PFSK-1 (cell line): ENCODE data around the gene DCAF17.

Experiments
- POLR2AphosphoS5 ChIP-seq: IDR thresholded peaks from 2 replicates; pipeline ENCODE4 v1.6.1; 2012; ENCODE audit warnings: low read depth, mild to moderate bottlenecking, control low read depth, low read length, moderate library complexity
- REST ChIP-seq, 2 experiments: IDR thresholded peaks; 2 replicates each; pipeline versions ENCODE4 v1.6.1 to v1.8.0; 2011 to 2012; ENCODE audit warnings: low read depth in 2 of 2, low read length in 2 of 2, control low read depth in 1 of 2, inconsistent platforms in 1 of 2, mild to moderate bottlenecking in 1 of 2, moderate library complexity in 1 of 2; ENCODE audit not compliant: insufficient read depth in 1 of 2
- SIN3A ChIP-seq: IDR thresholded peaks from 2 replicates; pipeline ENCODE4 v1.6.1; 2012; ENCODE audit warnings: mild to moderate bottlenecking, low read length, moderate library complexity, borderline replicate concordance; ENCODE audit not compliant: insufficient read depth

GRCh38 chr2:171389325-171389724 is 44.7 kb upstream of the DCAF17 start:
- no peak for TF ChIP-seq SIN3A
- TF ChIP-seq REST (IDR thresholded peaks at IDR 0.05; ENCODE audit: insufficient read depth in 1 of 2, low read depth in 2 of 2, low read length in 2 of 2), result no peak
- TF ChIP-seq POLR2AphosphoS5, result no peak
